Ishikawa (cell line): ENCODE results near the gene PLEKHA5.

Source experiments
- CEBPB ChIP-seq: IDR thresholded peaks from 2 replicates; pipeline ENCODE4 v1.6.1; 2012
- CREB1 ChIP-seq: IDR thresholded peaks from 2 replicates; pipeline ENCODE4 v1.6.1; 2012; ENCODE audit warnings: low read depth
- EGR1 ChIP-seq: IDR thresholded peaks from 2 replicates; pipeline ENCODE4 v1.6.1; 2012
- EP300 ChIP-seq: IDR thresholded peaks from 2 replicates; pipeline ENCODE4 v1.6.1; 2012; ENCODE audit warnings: borderline replicate concordance
- FOXM1 ChIP-seq: IDR thresholded peaks from 2 replicates; pipeline ENCODE4 v1.6.1; 2012; ENCODE audit warnings: low read depth, borderline replicate concordance
- MAX ChIP-seq: IDR thresholded peaks from 2 replicates; pipeline ENCODE4 v1.6.1; 2012
- NFIC ChIP-seq: IDR thresholded peaks from 2 replicates; pipeline ENCODE4 v1.6.1; 2012
- RAD21 ChIP-seq: IDR thresholded peaks from 2 replicates; pipeline ENCODE4 v1.6.1; 2012; ENCODE audit warnings: low read depth
- REST ChIP-seq: IDR thresholded peaks from 2 replicates; pipeline ENCODE4 v1.6.1; 2012; ENCODE audit warnings: low read depth, mild to moderate bottlenecking
- TAF1 ChIP-seq: IDR thresholded peaks from 2 replicates; pipeline ENCODE4 v1.6.1; 2012; ENCODE audit warnings: low read depth, mild to moderate bottlenecking
- TCF12 ChIP-seq: IDR thresholded peaks from 2 replicates; pipeline ENCODE4 v1.6.1; 2012; ENCODE audit warnings: low read depth
- TEAD4 ChIP-seq: IDR thresholded peaks from 2 replicates; pipeline ENCODE4 v1.6.1; 2012
- USF1 ChIP-seq: IDR thresholded peaks from 2 replicates; pipeline ENCODE4 v1.6.1; 2012
- YY1 ChIP-seq: IDR thresholded peaks from 2 replicates; pipeline ENCODE4 v1.6.1; 2012; ENCODE audit warnings: low read depth
- ZBTB7A ChIP-seq: IDR thresholded peaks from 2 replicates; pipeline ENCODE4 v1.6.1; 2012; ENCODE audit warnings: low read depth

PLEKHA5 gene

GRCh38 chr12:19148860-19149259, 19.3 kb downstream of the PLEKHA5 start:
- no peak for TF ChIP-seq EGR1

- TF ChIP-seq YY1 (no peak), TEAD4 (no peak), EP300 (no peak), MAX (no peak), NFIC (no peak), RAD21 (no peak)
Measured at GRCh38 chr12:19150273-19150900, 20.9 kb downstream of the PLEKHA5 start.

- TF ChIP-seq FOXM1: no peak
- no peak for TF ChIP-seq CEBPB
- TF ChIP-seq NFIC: no peak
- TF ChIP-seq TEAD4: no peak
- TF ChIP-seq ZBTB7A: no peak
- TF ChIP-seq USF1: no peak
- no peak for TF ChIP-seq TCF12
- no peak for TF ChIP-seq TAF1
- TF ChIP-seq CREB1: no peak
- no peak for TF ChIP-seq EGR1
- TF ChIP-seq EP300: no peak
- TF ChIP-seq YY1: no peak
- TF ChIP-seq REST: no peak
- TF ChIP-seq RAD21: no peak
- TF ChIP-seq MAX: no peak
Measured at GRCh38 chr12:19151298-19151697, 21.8 kb downstream of the PLEKHA5 start.

- TF ChIP-seq EP300 (no peak), TAF1 (no peak), RAD21 (no peak), USF1 (no peak), YY1 (no peak), TEAD4 (no peak), REST (no peak), EGR1 (no peak), NFIC (no peak)
Measured at GRCh38 chr12:19153396-19153795, 23.9 kb downstream of the PLEKHA5 start.

GRCh38 chr12:19154686-19155085, 25.2 kb downstream of the PLEKHA5 start:
- no peak for TF ChIP-seq MAX
- no peak for TF ChIP-seq CREB1
- TF ChIP-seq EGR1: no peak

GRCh38 chr12:19155981-19156734, 26.6 kb downstream of the PLEKHA5 start:
- TF ChIP-seq NFIC: no peak
- TF ChIP-seq RAD21: no peak
- TF ChIP-seq TCF12: no peak
- TF ChIP-seq TEAD4: no peak
- TF ChIP-seq MAX: no peak
- TF ChIP-seq USF1: no peak
- no peak for TF ChIP-seq ZBTB7A
- TF ChIP-seq REST: no peak
- no peak for TF ChIP-seq YY1
